ENCODE measurements around the gene ZDHHC11B.
"Not testable (repeated sequence)": the region's sequence is repeated elsewhere in the genome, so short reads cannot be mapped to it uniquely, and the experiment has no call there.

Gene ZDHHC11B

GRCh38 chr5:801472-801871 lies 16.9 kb upstream of the ZDHHC11B start:
- no peak overlapping the region for H2BK15ac ChIP-seq (ENCODE audit: low read depth, poor library complexity, severe bottlenecking)
- H4K91ac ChIP-seq (ENCODE audit: low read length) = no peak overlapping the region
- H2BK12ac ChIP-seq (ENCODE audit: low read length in 2 of 2) = no peak overlapping the region
- H3K4me1 ChIP-seq (ENCODE audit: control insufficient read depth, insufficient read depth, low read depth, low read length) = no peaks in the 10 kb centered on the region
- no peak overlapping the region for H2AFZ ChIP-seq (ENCODE audit: low read depth, low read length)
- no peak overlapping the region for H3K4me3 ChIP-seq (ENCODE audit: insufficient read depth in 1 of 2, low read depth in 1 of 2, low read length in 2 of 2)
- no peak overlapping the region for H3K4ac ChIP-seq (ENCODE audit: low read depth in 1 of 2, low read length in 2 of 2)
- H3K18ac ChIP-seq (ENCODE audit: low read depth in 1 of 2, low read length in 2 of 2) = no peak overlapping the region
- H3K23ac ChIP-seq (ENCODE audit: low read length in 2 of 2) = no peak overlapping the region
- H2AK5ac ChIP-seq (ENCODE audit: low read length, severe bottlenecking) = no peak overlapping the region
- peaks cover 0 to 9% of the 10 kb centered on the region in 2 experiments for H3K27me3 ChIP-seq (ENCODE audit: control insufficient read depth in 1 of 2, insufficient read depth in 1 of 2, low read length in 2 of 2)
- H3K9ac ChIP-seq (ENCODE audit: low read length) = no peak overlapping the region
- no peak overlapping the region for H4K8ac ChIP-seq (ENCODE audit: low read length)
- H2BK5ac ChIP-seq (ENCODE audit: low read depth, low read length, poor library complexity, severe bottlenecking) = no peak overlapping the region
- whole genome bisulfite sequencing = 87% methylated on average over 5 of the region's 6 CpGs
- no peaks in the 10 kb centered on the region for H3K79me1 ChIP-seq (replicated peaks; ENCODE audit: low read length, poor library complexity, severe bottlenecking)
- H3K27ac ChIP-seq (ENCODE audit: low read length, poor library complexity, severe bottlenecking) = no peak overlapping the region
- no peak overlapping the region for H2BK120ac ChIP-seq (ENCODE audit: low read depth, low read length)
- H3K36me3 ChIP-seq (ENCODE audit: control insufficient read depth in 1 of 2, insufficient read depth in 2 of 2, low read depth in 1 of 2, low read length in 2 of 2) = no peaks in the 10 kb centered on the region
- H3K4me2 ChIP-seq (ENCODE audit: low read length, poor library complexity, severe bottlenecking) = no peak overlapping the region
- DNase-seq = no peak
- H3K9me3 ChIP-seq (ENCODE audit: control insufficient read depth, low read length) = peaks cover 11% of the 10 kb centered on the region
- H3K14ac ChIP-seq (ENCODE audit: low read length in 2 of 2) = no peak overlapping the region

DNA sequence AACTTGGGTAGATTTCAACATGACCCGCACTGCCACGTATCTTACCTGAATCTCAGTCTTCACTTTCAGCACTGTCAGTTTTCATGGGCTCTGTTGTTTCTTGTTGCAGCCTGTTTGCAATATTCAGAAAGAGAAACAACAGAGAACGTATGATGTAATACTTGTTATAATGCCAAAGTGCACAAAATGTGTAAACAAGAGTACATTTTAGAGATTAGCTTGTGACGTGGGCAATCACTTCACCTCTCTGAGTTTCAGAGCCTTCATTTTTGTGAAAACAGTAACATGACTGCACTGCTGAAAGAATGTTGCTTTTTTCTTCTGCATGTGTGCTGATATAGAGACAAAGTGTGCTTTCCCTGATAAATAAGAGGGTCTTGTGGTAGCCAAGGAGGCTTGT lies 16.5 kb upstream of the ZDHHC11B start:
- not testable (repeated sequence) for H4K91ac ChIP-seq (ENCODE audit: low read length); H3K23ac ChIP-seq (ENCODE audit: low read length in 2 of 2); H2BK5ac ChIP-seq (ENCODE audit: low read depth, low read length, poor library complexity, severe bottlenecking); H3K4me2 ChIP-seq (ENCODE audit: low read length, poor library complexity, severe bottlenecking); H3K4me3 ChIP-seq (ENCODE audit: insufficient read depth in 1 of 2, low read depth in 1 of 2, low read length in 2 of 2); H2BK120ac ChIP-seq (ENCODE audit: low read depth, low read length); H3K27me3 ChIP-seq (ENCODE audit: control insufficient read depth in 1 of 2, insufficient read depth in 1 of 2, low read length in 2 of 2); H3K14ac ChIP-seq (ENCODE audit: low read length in 2 of 2); H2AK5ac ChIP-seq (ENCODE audit: low read length, severe bottlenecking); H3K27ac ChIP-seq (ENCODE audit: low read length, poor library complexity, severe bottlenecking); H2AFZ ChIP-seq (ENCODE audit: low read depth, low read length); H2BK15ac ChIP-seq (ENCODE audit: low read depth, poor library complexity, severe bottlenecking); H2BK12ac ChIP-seq (ENCODE audit: low read length in 2 of 2); H4K8ac ChIP-seq (ENCODE audit: low read length); H3K79me1 ChIP-seq (replicated peaks; ENCODE audit: low read length, poor library complexity, severe bottlenecking); H3K18ac ChIP-seq (ENCODE audit: low read depth in 1 of 2, low read length in 2 of 2); H3K4ac ChIP-seq (ENCODE audit: low read depth in 1 of 2, low read length in 2 of 2); H3K4me1 ChIP-seq (ENCODE audit: control insufficient read depth, insufficient read depth, low read depth, low read length); DNase-seq; H3K9ac ChIP-seq (ENCODE audit: low read length); H3K36me3 ChIP-seq (ENCODE audit: control insufficient read depth in 1 of 2, insufficient read depth in 2 of 2, low read depth in 1 of 2, low read length in 2 of 2)
- 88% methylated on average over 2 of the region's 4 CpGs for WGBS
- H3K9me3 ChIP-seq (ENCODE audit: control insufficient read depth, low read length) = peaks cover 11% of the 10 kb centered on the region

DNA sequence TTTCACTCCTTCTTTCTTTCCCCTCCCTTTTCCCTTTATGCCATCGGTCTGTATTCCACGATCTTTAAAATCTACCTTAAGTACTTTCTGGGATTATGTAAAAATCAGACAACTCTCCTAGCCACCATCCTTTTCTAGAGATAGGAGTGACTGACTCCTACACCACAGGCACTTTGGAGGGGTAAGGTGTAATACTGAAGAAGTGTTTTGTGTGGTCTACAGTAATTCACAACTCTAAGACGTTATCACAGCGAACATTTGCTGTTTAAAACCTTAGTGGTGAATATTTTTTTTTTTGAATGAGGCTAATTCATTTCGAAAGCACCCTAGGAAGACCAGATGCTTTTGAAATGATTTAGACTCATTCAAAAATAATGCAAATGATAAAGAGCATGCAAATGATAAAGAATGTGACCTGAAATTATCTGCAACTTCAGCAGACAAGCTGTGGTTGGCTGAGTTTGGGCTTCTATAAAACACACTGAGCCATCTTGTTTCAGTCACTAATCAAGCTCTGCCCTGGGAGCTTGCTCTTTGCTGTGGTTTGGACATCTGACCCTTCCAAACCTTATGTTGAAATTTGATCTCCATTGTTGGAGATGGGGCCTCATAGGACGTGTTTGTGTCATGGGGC lies 14.1 kb upstream of the ZDHHC11B start:
- not testable (repeated sequence) for H2AK5ac ChIP-seq (ENCODE audit: low read length, severe bottlenecking); H2BK12ac ChIP-seq (ENCODE audit: low read length in 2 of 2); H3K9me3 ChIP-seq (ENCODE audit: control insufficient read depth, low read length); H3K4me3 ChIP-seq (ENCODE audit: insufficient read depth in 1 of 2, low read depth in 1 of 2, low read length in 2 of 2); H2BK5ac ChIP-seq (ENCODE audit: low read depth, low read length, poor library complexity, severe bottlenecking); H2BK15ac ChIP-seq (ENCODE audit: low read depth, poor library complexity, severe bottlenecking); H3K4me2 ChIP-seq (ENCODE audit: low read length, poor library complexity, severe bottlenecking); H2AFZ ChIP-seq (ENCODE audit: low read depth, low read length); H4K91ac ChIP-seq (ENCODE audit: low read length); H3K79me1 ChIP-seq (replicated peaks; ENCODE audit: low read length, poor library complexity, severe bottlenecking); H3K23ac ChIP-seq (ENCODE audit: low read length in 2 of 2); H3K36me3 ChIP-seq (ENCODE audit: control insufficient read depth in 1 of 2, insufficient read depth in 2 of 2, low read depth in 1 of 2, low read length in 2 of 2); H3K4ac ChIP-seq (ENCODE audit: low read depth in 1 of 2, low read length in 2 of 2); H3K14ac ChIP-seq (ENCODE audit: low read length in 2 of 2); H3K9ac ChIP-seq (ENCODE audit: low read length); DNase-seq; H2BK120ac ChIP-seq (ENCODE audit: low read depth, low read length); H3K27ac ChIP-seq (ENCODE audit: low read length, poor library complexity, severe bottlenecking); H3K18ac ChIP-seq (ENCODE audit: low read depth in 1 of 2, low read length in 2 of 2); H3K27me3 ChIP-seq (ENCODE audit: control insufficient read depth in 1 of 2, insufficient read depth in 1 of 2, low read length in 2 of 2); H3K4me1 ChIP-seq (ENCODE audit: control insufficient read depth, insufficient read depth, low read depth, low read length); H4K8ac ChIP-seq (ENCODE audit: low read length)
- WGBS = 71% methylated on average over 3 of the region's 6 CpGs

- H3K9ac ChIP-seq (ENCODE audit: low read length); H2AK5ac ChIP-seq (ENCODE audit: low read length, severe bottlenecking); H3K36me3 ChIP-seq (ENCODE audit: control insufficient read depth in 1 of 2, insufficient read depth in 2 of 2, low read depth in 1 of 2, low read length in 2 of 2); H3K4ac ChIP-seq (ENCODE audit: low read depth in 1 of 2, low read length in 2 of 2); H3K4me3 ChIP-seq (ENCODE audit: insufficient read depth in 1 of 2, low read depth in 1 of 2, low read length in 2 of 2); H3K14ac ChIP-seq (ENCODE audit: low read length in 2 of 2); H3K9me3 ChIP-seq (ENCODE audit: control insufficient read depth, low read length); H2AFZ ChIP-seq (ENCODE audit: low read depth, low read length); H2BK12ac ChIP-seq (ENCODE audit: low read length in 2 of 2); H3K79me1 ChIP-seq (replicated peaks; ENCODE audit: low read length, poor library complexity, severe bottlenecking); H2BK5ac ChIP-seq (ENCODE audit: low read depth, low read length, poor library complexity, severe bottlenecking); H4K8ac ChIP-seq (ENCODE audit: low read length); H3K18ac ChIP-seq (ENCODE audit: low read depth in 1 of 2, low read length in 2 of 2); DNase-seq; H3K4me1 ChIP-seq (ENCODE audit: control insufficient read depth, insufficient read depth, low read depth, low read length); H2BK15ac ChIP-seq (ENCODE audit: low read depth, poor library complexity, severe bottlenecking); H3K27ac ChIP-seq (ENCODE audit: low read length, poor library complexity, severe bottlenecking); H3K4me2 ChIP-seq (ENCODE audit: low read length, poor library complexity, severe bottlenecking); H2BK120ac ChIP-seq (ENCODE audit: low read depth, low read length); H3K23ac ChIP-seq (ENCODE audit: low read length in 2 of 2); H4K91ac ChIP-seq (ENCODE audit: low read length): not testable (repeated sequence)
- H3K27me3 ChIP-seq (ENCODE audit: control insufficient read depth in 1 of 2, insufficient read depth in 1 of 2, low read length in 2 of 2) = peaks cover 8 to 12% of the 10 kb centered on the region in 2 experiments
- WGBS = 41% methylated on average over 3 of the region's 4 CpGs
Observed at GRCh38 chr5:797986-798385, 13.5 kb upstream of the ZDHHC11B start.

All from mesenchymal stem cell (in vitro differentiated cells and primary cell).